SU-DHL-6 (cell line): ENCODE data around the gene TIGD4.

Experiments used
- H2AFZ ChIP-seq: fragments of 200-600 bp; sonication (generic); 2 replicates; pipeline ENCODE4 v1.6.1; 2014; ENCODE audit warnings: low read depth, mild to moderate bottlenecking, moderate library complexity, mixed read lengths, antibody characterized with exemption, low read length; ENCODE audit not compliant: severe bottlenecking
- H3F3A ChIP-seq: fragments of 200-600 bp; shearing (Covaris generic); 2 replicates; pipeline ENCODE4 v1.6.0; 2016; ENCODE audit warnings: antibody characterized with exemption, mild to moderate bottlenecking; ENCODE audit not compliant: insufficient read depth
- H3K27ac ChIP-seq: fragments of 200-600 bp; sonication (generic); 2 replicates; pipeline ENCODE4 v1.5.1; 2016; ENCODE audit warnings: low read depth, mild to moderate bottlenecking, low read length, moderate library complexity, mixed read lengths
- H3K27me3 ChIP-seq: fragments of 200-600 bp; sonication (generic), shearing (Covaris generic); 2 replicates; pipeline ENCODE4 v1.6.0; 2014; ENCODE audit warnings: mild to moderate bottlenecking, low read length
- H3K36me3 ChIP-seq: fragments of 200-600 bp; sonication (generic); 2 replicates; pipeline ENCODE4 v1.6.1; 2014; ENCODE audit warnings: mild to moderate bottlenecking, low read length, mixed read lengths
- H3K4me2 ChIP-seq: fragments of 300-600, 200-600 bp; shearing (Covaris generic), sonication (generic); 2 replicates; pipeline ENCODE4 v1.6.0; 2014; ENCODE audit warnings: low read length, low read depth, mild to moderate bottlenecking; ENCODE audit not compliant: poor library complexity, severe bottlenecking
- H3K4me3 ChIP-seq: fragments of 200-600 bp; sonication (generic); 2 replicates; pipeline ENCODE4 v1.5.1; 2014; ENCODE audit warnings: antibody characterized with exemption, low read length, mild to moderate bottlenecking, mixed read lengths; ENCODE audit not compliant: insufficient read depth, poor library complexity, severe bottlenecking
- H3K79me2 ChIP-seq: fragments of 200-600 bp; sonication (generic); 2 replicates; pipeline ENCODE4 v1.6.1; 2014; ENCODE audit warnings: mild to moderate bottlenecking, low read length, moderate library complexity; ENCODE audit not compliant: insufficient read depth
- H3K9ac ChIP-seq: fragments of 200-600 bp; sonication (generic); 2 replicates; pipeline ENCODE4 v1.7.0; 2014; ENCODE audit warnings: mild to moderate bottlenecking, low read length
- H3K9me2 ChIP-seq: fragments of 200-600 bp; sonication (generic); replicated peaks from 2 replicates; pipeline ENCODE4 v1.6.1; 2014; ENCODE audit warnings: low read length; ENCODE audit not compliant: insufficient read depth
- H3K9me3 ChIP-seq: fragments of 200-600 bp; sonication (generic); 2 replicates; pipeline ENCODE4 v1.6.1; 2014; ENCODE audit warnings: low read length, mixed read lengths; ENCODE audit not compliant: insufficient read depth
- H4K20me1 ChIP-seq: fragments of 200-600 bp; sonication (generic); 2 replicates; pipeline ENCODE4 v1.6.1; 2014; ENCODE audit warnings: low read depth, mild to moderate bottlenecking, antibody characterized with exemption, low read length, moderate library complexity, mixed read lengths
- EZH2phosphoT487 ChIP-seq: fragments of 200-600 bp; sonication (generic), shearing (Covaris generic); conservative IDR thresholded peaks from 2 replicates; pipeline ENCODE4 v1.6.1; 2018; ENCODE audit warnings: mild to moderate bottlenecking, antibody characterized with exemption, low read length, moderate library complexity, mixed read lengths
- TF ChIP-seq, protein P1 (sequence below): fragments of 200-600 bp; sonication (generic); IDR thresholded peaks from one replicate; pipeline ENCODE4 v1.5.1; 2017; ENCODE audit warnings: antibody characterized with exemption, mild to moderate bottlenecking, low read length, moderate library complexity; ENCODE audit not compliant: insufficient read depth, poor library complexity, severe bottlenecking

TIGD4 gene

GRCh38 chr4:152734015-152734698 lies 45.4 kb downstream of the TIGD4 start:
- Histone ChIP-seq H2AFZ (no peak overlapping the region), H3K27me3 (no peaks in the 10 kb centered on the region), H3K79me2 (no peaks in the 10 kb centered on the region), H3K9me2 (no peaks in the 10 kb centered on the region), H3K9me3 (no peaks in the 10 kb centered on the region), H3K27ac (no peak overlapping the region), H3K9ac (no peak overlapping the region), H3F3A (no peaks in the 10 kb centered on the region), H3K4me2 (no peak overlapping the region), H3K4me3 (no peak overlapping the region), H4K20me1 (no peaks in the 10 kb centered on the region), H3K36me3 (no peaks in the 10 kb centered on the region)
- TF ChIP-seq, protein P1, sequence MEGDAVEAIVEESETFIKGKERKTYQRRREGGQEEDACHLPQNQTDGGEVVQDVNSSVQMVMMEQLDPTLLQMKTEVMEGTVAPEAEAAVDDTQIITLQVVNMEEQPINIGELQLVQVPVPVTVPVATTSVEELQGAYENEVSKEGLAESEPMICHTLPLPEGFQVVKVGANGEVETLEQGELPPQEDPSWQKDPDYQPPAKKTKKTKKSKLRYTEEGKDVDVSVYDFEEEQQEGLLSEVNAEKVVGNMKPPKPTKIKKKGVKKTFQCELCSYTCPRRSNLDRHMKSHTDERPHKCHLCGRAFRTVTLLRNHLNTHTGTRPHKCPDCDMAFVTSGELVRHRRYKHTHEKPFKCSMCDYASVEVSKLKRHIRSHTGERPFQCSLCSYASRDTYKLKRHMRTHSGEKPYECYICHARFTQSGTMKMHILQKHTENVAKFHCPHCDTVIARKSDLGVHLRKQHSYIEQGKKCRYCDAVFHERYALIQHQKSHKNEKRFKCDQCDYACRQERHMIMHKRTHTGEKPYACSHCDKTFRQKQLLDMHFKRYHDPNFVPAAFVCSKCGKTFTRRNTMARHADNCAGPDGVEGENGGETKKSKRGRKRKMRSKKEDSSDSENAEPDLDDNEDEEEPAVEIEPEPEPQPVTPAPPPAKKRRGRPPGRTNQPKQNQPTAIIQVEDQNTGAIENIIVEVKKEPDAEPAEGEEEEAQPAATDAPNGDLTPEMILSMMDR: no peak
- no peak for TF ChIP-seq EZH2phosphoT487

- no peak overlapping the region for H3K27ac ChIP-seq
- H3K9me2 ChIP-seq: no peaks in the 10 kb centered on the region
- TF ChIP-seq, protein P1: no peak
- no peak for TF ChIP-seq EZH2phosphoT487
- H3K9me3 ChIP-seq: no peaks in the 10 kb centered on the region
- H3K79me2 ChIP-seq: no peaks in the 10 kb centered on the region
- H2AFZ ChIP-seq: no peak overlapping the region
- H3K4me2 ChIP-seq: no peak overlapping the region
- H4K20me1 ChIP-seq: no peaks in the 10 kb centered on the region
- no peaks in the 10 kb centered on the region for H3F3A ChIP-seq
- H3K36me3 ChIP-seq: no peaks in the 10 kb centered on the region
- H3K4me3 ChIP-seq: no peak overlapping the region
- no peak overlapping the region for H3K9ac ChIP-seq
- H3K27me3 ChIP-seq: no peaks in the 10 kb centered on the region
Observed at GRCh38 chr4:152731997-152732396, 47.5 kb downstream of the TIGD4 start.

DNA sequence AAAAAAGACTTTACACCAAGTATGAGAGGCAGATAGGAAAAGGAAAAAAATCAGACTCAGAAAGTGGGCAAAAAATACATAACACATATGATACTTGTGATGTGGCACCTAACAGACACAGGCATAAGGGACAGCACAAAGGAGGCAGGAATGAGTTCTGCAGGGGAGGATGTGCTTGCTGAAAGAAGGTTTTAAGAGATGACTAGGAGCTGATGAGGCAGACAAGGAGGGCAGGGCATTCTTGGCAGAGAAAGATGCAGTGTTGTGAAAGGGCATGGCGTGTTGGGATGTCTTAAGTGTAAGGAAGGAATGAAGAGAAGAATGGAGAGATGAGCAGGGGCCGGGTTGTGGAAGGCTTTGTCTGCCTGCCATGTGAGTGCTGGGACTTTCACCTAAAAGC lies 50.1 kb downstream of the TIGD4 start:
- H4K20me1 ChIP-seq: no peaks in the 10 kb centered on the region
- H2AFZ ChIP-seq: no peak overlapping the region
- no peak overlapping the region for H3K9ac ChIP-seq
- no peaks in the 10 kb centered on the region for H3K27me3 ChIP-seq
- H3K27ac ChIP-seq: no peak overlapping the region
- H3K9me2 ChIP-seq: no peaks in the 10 kb centered on the region
- no peaks in the 10 kb centered on the region for H3F3A ChIP-seq
- no peak overlapping the region for H3K4me3 ChIP-seq
- no peak overlapping the region for H3K4me2 ChIP-seq
- H3K79me2 ChIP-seq: no peaks in the 10 kb centered on the region
- no peaks in the 10 kb centered on the region for H3K36me3 ChIP-seq
- no peaks in the 10 kb centered on the region for H3K9me3 ChIP-seq
- no peak for TF ChIP-seq EZH2phosphoT487
- TF ChIP-seq, protein P1: no peak

DNA sequence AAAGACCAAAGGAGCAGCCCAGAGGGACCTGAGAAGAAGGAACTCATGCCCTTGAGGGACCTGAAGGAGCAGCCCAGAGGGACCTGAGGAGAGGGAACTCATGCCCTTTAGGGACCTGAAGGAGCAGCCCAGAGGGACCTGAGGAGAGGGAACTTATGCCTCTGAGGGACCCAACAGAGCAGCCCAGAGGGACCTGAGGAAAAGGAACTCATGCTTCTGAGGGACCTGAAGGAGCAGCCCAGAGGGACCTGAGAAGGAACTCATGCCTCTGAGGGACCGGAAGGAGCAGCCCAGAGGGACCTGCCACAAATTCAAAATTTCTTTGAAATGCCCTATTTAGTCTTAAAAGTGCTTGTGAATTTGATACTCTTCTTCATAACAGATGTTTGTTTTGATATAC lies 51.2 kb downstream of the TIGD4 start:
- Histone ChIP-seq H3K27ac (no peak overlapping the region), H4K20me1 (no peaks in the 10 kb centered on the region), H3K9me2 (no peaks in the 10 kb centered on the region), H3K9ac (no peak overlapping the region), H3F3A (no peaks in the 10 kb centered on the region), H3K4me3 (no peak overlapping the region), H3K36me3 (no peaks in the 10 kb centered on the region), H3K4me2 (no peak overlapping the region), H3K79me2 (no peaks in the 10 kb centered on the region), H3K27me3 (no peaks in the 10 kb centered on the region), H2AFZ (no peak overlapping the region), H3K9me3 (no peaks in the 10 kb centered on the region)
- TF ChIP-seq, protein P1: no peak
- no peak for TF ChIP-seq EZH2phosphoT487
